ENCODE results near the gene JMJD6. TPM values are rescaled to one million over a fixed set of nuclear protein-coding genes. Genes with fewer than 3 reads are reported as not detected.
"Not testable (repeated sequence)": the region's sequence is repeated elsewhere in the genome, so short reads cannot be mapped to it uniquely, and the experiment has no call there.

Gene JMJD6
- total RNA-seq, 1 experiment from 2014 or later = 28.9 TPM

- Mint-ChIP-seq H3K27ac (no peak overlapping the region), H3K27me3 (ENCODE audit: low read depth) (no peaks in the 10 kb centered on the region)
Measured at GRCh38 chr17:76747716-76748363, 21.4 kb upstream of the JMJD6 start.

DNA sequence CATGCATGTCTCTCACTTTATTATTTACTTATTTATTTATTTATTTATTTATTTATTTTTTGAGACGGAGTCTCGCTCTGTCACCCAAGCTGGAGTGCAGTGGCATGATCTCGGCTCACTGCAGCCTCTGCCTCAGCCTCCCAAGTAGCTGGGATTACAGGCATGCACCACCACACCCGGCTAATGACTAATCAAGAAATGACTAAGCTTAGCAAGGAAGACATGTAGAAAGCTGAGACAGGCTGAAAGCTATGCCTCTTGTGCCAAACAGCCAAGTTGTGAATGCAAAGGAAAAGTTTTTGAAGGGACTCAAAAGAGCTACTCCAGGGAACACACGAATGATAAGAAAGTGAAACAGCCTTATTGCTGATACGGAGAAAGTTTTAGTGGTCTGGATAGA, 19.4 kb upstream of the JMJD6 start:
- H3K14ac ChIP-seq (ENCODE audit: insufficient read depth, low read length); H3K4me1 Mint-ChIP-seq; H3K18ac ChIP-seq (ENCODE audit: insufficient read length, low read depth, low read length); H3K9ac ChIP-seq (ENCODE audit: extremely low read depth, insufficient read length, low read length); H3K79me2 ChIP-seq (ENCODE audit: insufficient read depth, low read length); H4K91ac ChIP-seq (ENCODE audit: insufficient read length, low read depth, low read length); H4K20me1 ChIP-seq (ENCODE audit: control insufficient read depth, insufficient read depth, insufficient read length); H3K27ac ChIP-seq (ENCODE audit: insufficient read length, low read depth, low read length); H3K27me3 ChIP-seq (ENCODE audit: insufficient read depth, low read length); H3K4me1 ChIP-seq (ENCODE audit: insufficient read depth, low read length); DNase-seq; H3K56ac ChIP-seq (ENCODE audit: insufficient read length, low read depth, low read length); H2BK12ac ChIP-seq (ENCODE audit: insufficient read length, low read depth, low read length); H2BK5ac ChIP-seq (ENCODE audit: insufficient read length, low read length); H3K27me3 Mint-ChIP-seq (ENCODE audit: low read depth); H4K8ac ChIP-seq (replicated peaks; ENCODE audit: insufficient read length, low read depth, low read length); H3K4me2 ChIP-seq (ENCODE audit: insufficient read depth, insufficient read length, low read length); H3K9me3 ChIP-seq (ENCODE audit: control insufficient read depth, low read depth, low read length); H2BK120ac ChIP-seq (ENCODE audit: low read depth, low read length, poor library complexity, severe bottlenecking); H3T11ph ChIP-seq (ENCODE audit: low read length); H2BK15ac ChIP-seq (ENCODE audit: low read depth, low read length); H3K4me3 Mint-ChIP-seq; H3K79me1 ChIP-seq (ENCODE audit: insufficient read depth, low read depth, low read length, poor library complexity, severe bottlenecking); H3K23ac ChIP-seq (ENCODE audit: insufficient read length, low read depth, low read length); H3K27ac Mint-ChIP-seq; H2AK5ac ChIP-seq (ENCODE audit: insufficient read length, low read length); H4K5ac ChIP-seq (ENCODE audit: insufficient read length, low read depth, low read length); H2BK20ac ChIP-seq (ENCODE audit: low read depth, low read length, poor library complexity, severe bottlenecking); H3K4ac ChIP-seq (ENCODE audit: low read depth, low read length); H3K9me3 Mint-ChIP-seq; H3K23me2 ChIP-seq (ENCODE audit: insufficient read length, low read depth, low read length, poor library complexity, severe bottlenecking); H2AFZ ChIP-seq (ENCODE audit: low read length): not testable (repeated sequence)
- no CpG with 5 or more reads among the region's 6 CpGs for WGBS (ENCODE audit: extremely low coverage, insufficient read length, low lambda C conversion rate)
- peaks cover 23 to 57% (median 39%) of the 10 kb centered on the region in 3 experiments for H3K36me3 Mint-ChIP-seq (ENCODE audit: insufficient read depth in 1 of 3, low read depth in 3 of 3)

More at GRCh38 chr17:76747716-76748363, 21.4 kb upstream of the JMJD6 start:
- no peak overlapping the region for H2BK20ac ChIP-seq (ENCODE audit: low read depth, low read length, poor library complexity, severe bottlenecking)
- no peak overlapping the region for H3K4ac ChIP-seq (ENCODE audit: low read depth, low read length)
- no peak overlapping the region for H3K4me3 Mint-ChIP-seq
- no peak overlapping the region for H4K8ac ChIP-seq (replicated peaks; ENCODE audit: insufficient read length, low read depth, low read length)
- H3K27me3 ChIP-seq (ENCODE audit: insufficient read depth, low read length) = no peaks in the 10 kb centered on the region
- no peaks in the 10 kb centered on the region; a peak in 1 of 5 replicates for H3K9me3 Mint-ChIP-seq
- H3K14ac ChIP-seq (ENCODE audit: insufficient read depth, low read length) = no peak overlapping the region
- no peak overlapping the region for H3K23ac ChIP-seq (ENCODE audit: insufficient read length, low read depth, low read length)
- no peaks in the 10 kb centered on the region for H3K4me1 ChIP-seq (ENCODE audit: insufficient read depth, low read length)
- no peak overlapping the region for H2BK5ac ChIP-seq (ENCODE audit: insufficient read length, low read length)
- no CpG with 5 or more reads among the region's 9 CpGs for WGBS (ENCODE audit: extremely low coverage, insufficient read length, low lambda C conversion rate)
- H3K9ac ChIP-seq (ENCODE audit: extremely low read depth, insufficient read length, low read length) = no peak overlapping the region
- H4K20me1 ChIP-seq (ENCODE audit: control insufficient read depth, insufficient read depth, insufficient read length) = no peaks in the 10 kb centered on the region
- H2AK5ac ChIP-seq (ENCODE audit: insufficient read length, low read length) = no peak overlapping the region
- H3T11ph ChIP-seq (ENCODE audit: low read length) = no peak overlapping the region
- no peak overlapping the region for H3K18ac ChIP-seq (ENCODE audit: insufficient read length, low read depth, low read length)
- H3K56ac ChIP-seq (ENCODE audit: insufficient read length, low read depth, low read length) = no peak overlapping the region
- no peaks in the 10 kb centered on the region for H3K79me1 ChIP-seq (ENCODE audit: insufficient read depth, low read depth, low read length, poor library complexity, severe bottlenecking)
- H2AFZ ChIP-seq (ENCODE audit: low read length) = no peak overlapping the region
- peaks cover 20 to 45% (median 31%) of the 10 kb centered on the region in 3 experiments for H3K36me3 Mint-ChIP-seq (ENCODE audit: insufficient read depth in 1 of 3, low read depth in 3 of 3)
- H3K27ac ChIP-seq (ENCODE audit: insufficient read length, low read depth, low read length) = no peak overlapping the region
- H2BK15ac ChIP-seq (ENCODE audit: low read depth, low read length) = no peak overlapping the region
- no peak overlapping the region for H3K4me2 ChIP-seq (ENCODE audit: insufficient read depth, insufficient read length, low read length)
- no peak for DNase-seq
- no peak overlapping the region for H4K5ac ChIP-seq (ENCODE audit: insufficient read length, low read depth, low read length)
- H2BK120ac ChIP-seq (ENCODE audit: low read depth, low read length, poor library complexity, severe bottlenecking) = no peak overlapping the region
- TF ChIP-seq, protein P1, sequence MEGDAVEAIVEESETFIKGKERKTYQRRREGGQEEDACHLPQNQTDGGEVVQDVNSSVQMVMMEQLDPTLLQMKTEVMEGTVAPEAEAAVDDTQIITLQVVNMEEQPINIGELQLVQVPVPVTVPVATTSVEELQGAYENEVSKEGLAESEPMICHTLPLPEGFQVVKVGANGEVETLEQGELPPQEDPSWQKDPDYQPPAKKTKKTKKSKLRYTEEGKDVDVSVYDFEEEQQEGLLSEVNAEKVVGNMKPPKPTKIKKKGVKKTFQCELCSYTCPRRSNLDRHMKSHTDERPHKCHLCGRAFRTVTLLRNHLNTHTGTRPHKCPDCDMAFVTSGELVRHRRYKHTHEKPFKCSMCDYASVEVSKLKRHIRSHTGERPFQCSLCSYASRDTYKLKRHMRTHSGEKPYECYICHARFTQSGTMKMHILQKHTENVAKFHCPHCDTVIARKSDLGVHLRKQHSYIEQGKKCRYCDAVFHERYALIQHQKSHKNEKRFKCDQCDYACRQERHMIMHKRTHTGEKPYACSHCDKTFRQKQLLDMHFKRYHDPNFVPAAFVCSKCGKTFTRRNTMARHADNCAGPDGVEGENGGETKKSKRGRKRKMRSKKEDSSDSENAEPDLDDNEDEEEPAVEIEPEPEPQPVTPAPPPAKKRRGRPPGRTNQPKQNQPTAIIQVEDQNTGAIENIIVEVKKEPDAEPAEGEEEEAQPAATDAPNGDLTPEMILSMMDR (conservative IDR thresholded peaks at IDR 0.05) = no peak
- no peak overlapping the region for H4K91ac ChIP-seq (ENCODE audit: insufficient read length, low read depth, low read length)
- H2BK12ac ChIP-seq (ENCODE audit: insufficient read length, low read depth, low read length) = no peak overlapping the region
- no peaks in the 10 kb centered on the region for H3K4me1 Mint-ChIP-seq
- no peaks in the 10 kb centered on the region for H3K23me2 ChIP-seq (ENCODE audit: insufficient read length, low read depth, low read length, poor library complexity, severe bottlenecking)
- no peaks in the 10 kb centered on the region for H3K79me2 ChIP-seq (ENCODE audit: insufficient read depth, low read length)
- H3K9me3 ChIP-seq (ENCODE audit: control insufficient read depth, low read depth, low read length) = no peaks in the 10 kb centered on the region

All from H9 (cell line).